CD4-positive, alpha-beta T cell treated with Interleukin-4 for 4 hours (primary cell): ENCODE data around the gene CCKAR.

Source experiments
- DNase-seq: peaks from one replicate; pipeline ENCODE4 v3.0.0-alpha.2; 2020

Gene CCKAR

DNA sequence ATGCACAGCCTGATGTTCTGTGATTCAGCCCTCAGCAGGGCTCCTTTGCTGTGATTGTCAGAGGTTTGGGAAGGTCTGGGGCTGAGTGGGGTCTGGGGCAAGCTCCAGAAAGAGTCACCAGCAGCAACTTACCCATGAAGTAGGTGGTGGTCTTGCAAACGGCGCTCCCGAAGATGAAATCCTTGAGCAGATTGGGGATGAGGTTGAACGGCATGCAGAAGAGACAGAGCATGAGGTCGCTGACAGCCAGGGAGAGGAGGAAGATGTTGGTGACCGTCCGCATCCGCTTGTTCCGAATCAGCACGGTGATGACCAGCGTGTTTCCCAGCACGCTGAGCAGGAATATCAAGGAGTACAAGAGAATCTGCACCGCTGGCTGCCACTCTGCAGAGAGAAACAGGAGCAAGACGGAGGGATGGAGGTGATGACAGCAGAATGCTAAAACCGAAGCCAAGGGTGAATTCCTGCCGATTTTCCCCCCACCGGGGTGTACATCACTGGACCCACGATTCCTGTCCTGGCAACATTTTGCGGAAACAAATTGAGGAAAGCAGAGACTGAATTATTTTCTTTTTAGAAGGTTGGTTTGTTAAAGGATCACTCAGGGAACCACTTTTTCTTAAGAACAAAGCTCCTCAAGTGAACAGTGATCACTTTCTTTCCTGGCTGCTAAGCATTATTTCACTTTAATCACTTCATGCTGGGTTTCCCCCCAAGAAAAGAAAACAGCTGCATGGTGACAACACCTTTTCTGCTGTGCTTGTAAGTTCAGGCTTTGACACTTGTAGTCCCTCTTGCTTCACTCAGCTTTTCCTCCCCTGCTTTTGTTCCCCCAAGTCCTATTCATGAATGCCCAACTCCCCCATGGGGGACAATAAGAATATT is 941 bp downstream of the CCKAR start:
- no peak for DNase-seq

DNA sequence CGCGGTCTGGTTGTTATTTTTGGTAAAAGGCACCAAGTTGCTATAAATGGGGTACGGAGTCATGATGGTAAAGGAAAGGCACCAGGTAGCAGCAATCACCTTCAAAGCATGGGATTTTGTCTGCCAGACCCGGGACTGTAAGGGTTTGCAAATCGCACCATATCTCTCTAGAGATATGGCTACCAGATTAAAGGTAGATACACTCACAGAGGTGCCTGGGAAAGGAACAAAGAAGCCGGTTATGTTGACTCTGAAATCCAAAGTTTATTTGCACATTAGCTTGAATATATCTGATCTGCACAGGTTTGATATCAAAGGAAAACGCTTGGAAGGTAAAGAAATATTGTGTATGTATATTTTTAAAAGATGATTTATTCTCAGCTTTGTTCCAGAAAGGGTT is 4.6 kb downstream of the CCKAR start:
- DNase-seq, result no peak

- no peak for DNase-seq
Measured at GRCh38 chr4:26484516-26484915, 5.8 kb downstream of the CCKAR start.

DNA sequence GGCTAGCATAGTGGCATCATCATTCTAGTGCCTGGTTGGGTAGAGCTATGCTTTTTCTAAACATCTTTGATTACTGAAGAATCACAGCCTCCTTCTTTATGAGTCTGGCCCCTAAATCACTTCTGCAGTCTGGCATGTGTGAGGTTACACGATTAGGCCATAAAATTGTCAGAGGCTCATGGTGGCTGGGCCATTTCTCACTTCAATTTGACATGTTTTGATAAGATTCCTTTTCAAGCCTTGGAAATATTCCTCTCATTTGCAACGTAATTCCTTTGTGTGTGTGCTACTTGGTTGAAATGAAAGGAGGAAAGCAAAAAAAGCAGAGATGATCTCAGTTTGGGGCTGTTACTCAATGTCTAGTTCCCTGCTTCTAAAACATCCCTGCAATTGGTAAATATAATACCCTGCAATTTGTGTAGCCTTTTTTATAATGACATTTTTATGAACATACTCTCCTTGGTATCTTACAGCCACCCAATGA is 6.2 kb downstream of the CCKAR start:
- DNase-seq, result no peak

DNA sequence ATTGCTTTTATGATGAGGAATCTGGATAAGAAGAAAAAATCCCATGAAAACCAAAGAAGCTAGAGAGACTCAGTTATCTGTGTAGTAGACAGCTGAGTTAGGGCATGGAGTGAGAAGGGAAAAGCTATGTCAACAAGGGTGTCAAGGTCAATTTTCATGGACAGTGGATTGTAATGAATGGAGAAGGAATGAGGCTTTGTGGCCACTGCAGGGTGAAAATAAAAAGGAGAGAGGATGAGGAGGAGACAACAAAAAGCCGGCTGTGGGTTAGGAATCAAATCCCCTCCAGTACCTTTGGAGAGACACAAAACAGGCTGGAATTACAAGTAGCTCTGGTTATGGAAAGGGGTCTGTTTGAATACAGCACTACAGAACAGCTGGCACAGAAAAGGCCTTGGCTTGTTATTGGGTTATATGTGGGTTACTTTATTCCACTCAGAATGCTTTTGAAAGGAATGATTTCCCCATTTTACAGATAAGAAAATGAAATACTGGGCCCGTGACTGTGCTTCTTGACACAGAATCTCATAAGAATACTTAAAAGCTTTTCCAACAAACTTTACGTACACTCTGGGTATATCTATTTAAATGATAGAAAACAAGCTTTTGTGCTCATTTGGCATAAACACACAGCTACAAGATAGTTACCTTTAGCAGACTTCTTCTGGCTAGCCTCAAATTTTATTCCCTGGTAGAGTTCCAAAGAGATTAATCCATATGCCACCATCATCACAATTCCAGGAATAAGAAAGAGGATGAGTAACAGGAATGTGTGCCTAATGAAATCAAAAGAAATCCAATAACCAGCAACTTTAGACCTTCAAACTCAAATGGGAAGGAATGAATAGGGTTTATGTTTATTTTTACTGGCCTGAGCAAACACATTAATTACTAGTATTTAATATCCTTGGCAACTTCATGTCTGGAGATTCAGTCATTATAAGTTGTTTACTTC is 7.5 kb downstream of the CCKAR start:
- DNase-seq, result no peak

DNA sequence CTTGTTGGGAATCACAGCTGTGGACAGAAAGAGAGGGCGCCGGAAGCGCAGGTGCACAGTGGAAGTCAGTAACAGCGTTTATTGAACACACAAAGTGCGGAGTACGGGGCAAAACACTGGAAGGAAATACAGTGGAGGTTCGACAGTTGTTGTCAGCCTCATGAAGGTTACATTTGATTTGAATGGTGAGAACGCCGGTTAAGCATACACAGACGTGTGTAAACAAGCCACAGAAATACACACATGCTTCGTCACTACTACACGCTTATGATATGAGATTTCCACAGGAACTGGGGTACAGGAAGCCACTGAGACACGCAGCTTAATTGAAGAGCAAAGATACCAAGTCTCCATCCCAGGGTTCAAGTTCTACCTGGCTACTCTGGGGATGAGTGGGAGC is 12.0 kb downstream of the CCKAR start:
- DNase-seq, result no peak

GRCh38 chr4:26476545-26476944 is 13.7 kb downstream of the CCKAR start:
- DNase-seq, result no peak

DNA sequence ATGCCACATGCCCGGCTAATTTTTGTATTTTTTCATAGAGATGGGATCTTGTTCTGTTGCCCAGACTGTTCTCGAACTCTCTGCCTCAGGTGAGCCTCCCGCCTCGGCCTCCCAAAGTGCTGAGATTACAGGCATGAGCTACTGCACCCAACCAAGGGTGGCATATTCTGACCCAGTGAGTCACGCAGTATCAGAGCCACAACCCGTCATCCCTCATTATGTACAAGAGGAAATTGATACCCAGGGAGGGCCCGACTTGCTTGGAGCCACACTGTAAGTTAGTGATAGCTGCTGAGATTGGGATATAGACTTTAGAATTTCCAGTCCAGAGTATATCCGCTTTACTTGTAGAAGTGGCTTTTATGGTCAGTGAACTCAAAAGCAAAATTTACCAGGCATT is 14.6 kb downstream of the CCKAR start:
- no peak for DNase-seq

DNA sequence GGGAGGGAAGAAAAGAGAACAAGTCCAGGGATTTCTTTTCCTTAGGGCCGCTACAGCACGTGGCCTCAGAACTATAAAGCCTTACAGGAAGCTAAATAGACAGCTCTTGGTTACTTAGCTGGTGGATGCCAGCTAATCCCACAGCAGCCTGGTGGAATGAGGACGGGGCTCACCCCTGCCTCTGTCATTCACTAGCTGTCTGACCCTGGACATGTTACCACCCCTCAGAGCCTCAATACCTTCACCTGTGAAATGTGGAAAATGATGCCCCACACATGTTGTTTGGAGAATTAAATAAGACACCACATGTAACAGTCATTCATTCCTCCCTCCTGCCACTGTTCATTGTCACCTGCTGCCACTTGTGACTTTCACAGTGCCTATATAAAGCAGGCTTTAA is 15.7 kb downstream of the CCKAR start:
- DNase-seq, result no peak

DNA sequence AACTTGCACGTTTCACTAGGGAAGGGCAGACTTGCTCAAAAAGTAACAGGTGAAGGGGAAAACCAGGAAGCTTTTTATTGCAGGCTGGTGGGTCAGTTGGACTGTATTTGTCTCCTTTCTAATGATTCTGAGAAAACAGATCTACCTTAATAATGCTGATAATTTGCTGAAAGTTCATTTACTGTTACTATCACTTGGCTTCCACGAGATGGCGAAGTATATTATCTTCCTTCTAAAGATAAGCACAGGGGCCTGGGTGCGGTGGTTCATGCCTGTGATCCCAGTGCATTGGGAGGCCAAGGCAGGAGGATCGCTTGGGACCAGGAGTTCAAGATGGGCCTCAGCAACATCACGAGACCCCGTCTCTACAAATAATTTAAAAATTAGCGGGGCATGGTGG is 16.4 kb downstream of the CCKAR start:
- no peak for DNase-seq

GRCh38 chr4:26471890-26472289 is 18.4 kb downstream of the CCKAR start:
- DNase-seq, result no peak

DNA sequence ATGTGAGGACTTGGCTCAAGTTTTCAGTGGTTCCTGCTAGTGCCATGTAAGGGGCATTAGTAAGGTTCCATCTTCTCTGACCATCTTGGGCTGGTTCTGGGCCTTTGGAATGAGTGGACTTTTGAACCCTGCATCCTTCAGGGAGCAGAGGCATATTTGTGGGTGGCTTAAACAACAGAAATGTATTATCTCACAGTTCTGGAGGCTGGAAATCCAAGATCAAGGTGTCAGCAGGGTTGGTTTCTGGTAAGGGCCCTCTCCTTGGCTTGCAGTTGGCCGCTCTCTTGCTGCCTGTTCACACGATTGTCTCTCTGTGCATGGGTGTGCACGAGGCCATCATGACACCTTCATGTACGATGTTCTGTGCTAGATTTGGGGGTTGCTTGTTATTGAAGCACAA is 21.3 kb downstream of the CCKAR start:
- DNase-seq, result no peak

- DNase-seq, result no peak
Measured at GRCh38 chr4:26468283-26468949, 21.9 kb downstream of the CCKAR start.

DNA sequence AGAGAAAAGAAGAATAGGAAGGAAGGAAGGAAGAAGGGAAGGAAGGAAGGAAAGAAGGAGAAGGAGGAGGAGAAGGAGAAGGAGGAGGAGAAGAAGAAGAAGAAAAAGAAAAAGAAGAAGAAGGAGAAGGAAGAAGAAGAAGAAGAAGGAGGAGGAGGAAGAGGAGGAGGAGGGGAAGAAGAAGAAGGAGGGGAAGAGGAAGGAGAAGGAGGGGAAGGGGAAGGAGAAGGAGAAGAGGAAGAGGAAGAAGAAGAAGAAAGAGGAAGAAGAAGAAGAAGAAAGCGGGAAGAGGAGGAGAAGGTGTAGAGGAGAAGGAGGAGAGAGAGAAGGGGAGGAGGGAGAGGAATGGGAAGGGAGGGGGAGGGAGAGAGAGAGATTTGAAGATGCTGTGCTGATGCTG is 22.6 kb downstream of the CCKAR start:
- DNase-seq, result no peak

GRCh38 chr4:26466578-26467270 is 23.6 kb downstream of the CCKAR start:
- DNase-seq, result no peak

GRCh38 chr4:26464420-26465095 is 25.7 kb downstream of the CCKAR start:
- no peak for DNase-seq

DNA sequence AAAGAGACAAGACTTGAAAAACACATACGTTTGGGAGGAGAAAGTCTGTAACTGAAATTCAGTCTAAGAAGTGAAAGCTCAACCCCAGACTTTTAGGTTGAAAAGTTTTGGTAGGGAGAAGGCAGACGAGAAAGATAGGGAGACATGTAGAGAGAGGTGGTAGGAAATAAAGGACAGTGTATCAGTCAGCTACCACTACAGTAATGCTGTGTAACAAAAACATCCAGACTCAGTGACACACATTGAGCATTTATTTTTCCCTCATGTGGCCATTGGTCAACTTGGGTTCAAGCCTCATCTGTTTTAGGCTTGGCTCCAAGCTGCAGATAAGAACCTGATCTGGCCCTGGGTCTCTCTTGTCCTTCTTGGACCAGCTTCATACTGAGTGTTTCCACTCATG is 26.9 kb downstream of the CCKAR start:
- no peak for DNase-seq

- no peak for DNase-seq
Measured at GRCh38 chr4:26462874-26463273, 27.4 kb downstream of the CCKAR start.

GRCh38 chr4:26459756-26460530 is 30.3 kb downstream of the CCKAR start:
- no peak for DNase-seq

GRCh38 chr4:26459054-26459755 is 31.1 kb downstream of the CCKAR start:
- peak; percentile 46 for DNase-seq
